Ascending aorta (tissue), 2 donors: ENCODE results near the gene PSMB1. TPM values are rescaled to one million over a fixed set of nuclear protein-coding genes. Genes with fewer than 3 reads are reported as not detected.
A peak's percentile ranks its signal among the peaks of the same experiment; 100 is the strongest.
"Not testable (repeated sequence)": the region's sequence is repeated elsewhere in the genome, so short reads cannot be mapped to it uniquely, and the experiment has no call there.

Source experiments
- DNase-seq, 2 donors: peaks; one replicate each; pipeline ENCODE4 v3.0.0-alpha.2; 2019; ENCODE audit warnings: low spot score in 2 of 2
- H3K27ac ChIP-seq, 2 donors: fragments of 200-600 bp; sonication (generic); one replicate each; pipeline ENCODE4 v1.5.1; 2016 to 2017; ENCODE audit warnings: mild to moderate bottlenecking in 1 of 2
- H3K27me3 ChIP-seq: fragments of 200-600 bp; sonication (generic); one replicate; pipeline ENCODE4 v1.5.1; 2017
- H3K36me3 ChIP-seq, 2 donors: fragments of 200-600 bp; sonication (generic); one replicate each; pipeline ENCODE4 v1.5.1; 2016
- H3K4me1 ChIP-seq, 2 donors: fragments of 200-600 bp; sonication (generic); one replicate each; pipeline ENCODE4 v1.5.1; 2016 to 2017; ENCODE audit warnings: mild to moderate bottlenecking in 1 of 2
- H3K4me3 ChIP-seq, 2 donors: fragments of 200-600 bp; sonication (generic); one replicate each; pipeline ENCODE4 v1.5.1; 2016 to 2017; ENCODE audit warnings: mild to moderate bottlenecking in 1 of 2
- H3K9me3 ChIP-seq, 2 donors: fragments of 200-600 bp; sonication (generic); one replicate each; pipeline ENCODE4 v1.5.1; 2016
- CTCF ChIP-seq, 3 experiments: fragments of 200-600 bp in 2 of 3; fragments of 450-650 bp in 1 of 3; sonication (generic) in 2 of 3; IDR thresholded peaks; one replicate each; pipeline ENCODE4 v1.5.1; 2016 to 2019; ENCODE audit warnings: antibody characterized with exemption in 3 of 3, mild to moderate bottlenecking in 1 of 3, moderate library complexity in 1 of 3
- intact Hi-C: fragments of 100-400 bp; cut with DNase I; formaldehyde crosslinking; loops from one replicate; pipeline ENCODE4 v1.15.1; 2023
- total RNA-seq: library from RNA; depleted of rRNA; stranded (reverse); fragments of >200 nt; gene quantifications from one replicate; pipeline ENCODE4 v1.1.0, GENCODE V29; 2016

PSMB1 gene
- total RNA-seq, 1 donor from 2014 or later, result 120 TPM

GRCh38 chr6:170535004-170535403 is 18.1 kb downstream of the PSMB1 start:
- no peak for DNase-seq
- Histone ChIP-seq H3K9me3 (no peaks in the 10 kb centered on the region), H3K36me3 (peaks cover 65 to 76% of the 10 kb centered on the region in 2 donors), H3K27ac (no peak overlapping the region), H3K27me3 (no peaks in the 10 kb centered on the region), H3K4me3 (no peak overlapping the region), H3K4me1 (no peaks in the 10 kb centered on the region)
- no peak for TF ChIP-seq CTCF (IDR thresholded peaks at IDR 0.05)
- intact Hi-C loops, result no loop called here

- Histone ChIP-seq H3K27me3 (no peaks in the 10 kb centered on the region), H3K36me3 (peaks cover 57 to 64% of the 10 kb centered on the region in 2 donors), H3K9me3 (no peaks in the 10 kb centered on the region), H3K4me3 (no peak overlapping the region), H3K4me1 (no peaks in the 10 kb centered on the region), H3K27ac (no peak overlapping the region)
- DNase-seq, result no peak
- no peak for TF ChIP-seq CTCF (IDR thresholded peaks at IDR 0.05)
- intact Hi-C loops, result no loop called here
Measured at GRCh38 chr6:170533792-170534191, 19.3 kb downstream of the PSMB1 start.

- intact Hi-C loops, result no loop called here
- Histone ChIP-seq H3K27ac (no peak overlapping the region), H3K4me3 (no peak overlapping the region), H3K27me3 (no peaks in the 10 kb centered on the region), H3K9me3 (no peaks in the 10 kb centered on the region), H3K36me3 (peaks cover 50 to 56% of the 10 kb centered on the region in 2 donors), H3K4me1 (no peaks in the 10 kb centered on the region)
- no peak for TF ChIP-seq CTCF (IDR thresholded peaks at IDR 0.05)
- no peak for DNase-seq
Measured at GRCh38 chr6:170532867-170533488, 20.1 kb downstream of the PSMB1 start.

- no peak overlapping the region for H3K27ac ChIP-seq
- DNase-seq, result peak in 1 of 2 donors; percentile 80
- H3K4me1 ChIP-seq, result no peaks in the 10 kb centered on the region
- intact Hi-C loops, result loop anchor here (2.0 kb wide), 2 partner anchors 699 to 739 kb away; no protein-coding TSS in a partner anchor
- peak; percentile 46 to 89 (median 68) for TF ChIP-seq CTCF (IDR thresholded peaks at IDR 0.05)
- H3K36me3 ChIP-seq, result peaks cover 21 to 25% of the 10 kb centered on the region in 2 donors
- no peak overlapping the region for H3K4me3 ChIP-seq
- H3K9me3 ChIP-seq, result no peaks in the 10 kb centered on the region
- H3K27me3 ChIP-seq, result no peaks in the 10 kb centered on the region
Measured at GRCh38 chr6:170529839-170530469, 23.2 kb downstream of the PSMB1 start.

- H3K27ac ChIP-seq, result not testable (repeated sequence)
- intact Hi-C loops, result loop anchor here (2.0 kb wide), 1 partner anchor 697 kb away; no protein-coding TSS in a partner anchor
Measured at GRCh38 chr6:170527995-170528394, 25.1 kb downstream of the PSMB1 start.

GRCh38 chr6:170525795-170526194 is 27.3 kb downstream of the PSMB1 start:
- no peak for TF ChIP-seq CTCF (IDR thresholded peaks at IDR 0.05)

More at GRCh38 chr6:170527995-170528394, 25.1 kb downstream of the PSMB1 start:
- H3K9me3 ChIP-seq, DNase-seq, H3K4me1 ChIP-seq, H3K36me3 ChIP-seq, H3K27me3 ChIP-seq, H3K4me3 ChIP-seq: not testable (repeated sequence)

More at GRCh38 chr6:170525795-170526194, 27.3 kb downstream of the PSMB1 start:
- Histone ChIP-seq H3K27me3 (no peaks in the 10 kb centered on the region), H3K27ac (no peak overlapping the region), H3K36me3 (no peaks in the 10 kb centered on the region), H3K4me3 (no peak overlapping the region), H3K4me1 (no peaks in the 10 kb centered on the region), H3K9me3 (no peaks in the 10 kb centered on the region)
- DNase-seq, result no peak
- intact Hi-C loops, result no loop called here
